HG03521 (cell line): ENCODE data around the gene ATP6V1G1.
"Not testable (repeated sequence)": the region's sequence is repeated elsewhere in the genome, so short reads cannot be mapped to it uniquely, and the experiment has no call there.

ENCODE experiments used
- ATAC-seq: cut with Tn5 transposase; IDR thresholded peaks from one replicate; pipeline ENCODE4 v1.9.1; 2021; ENCODE audit warnings: mild to moderate bottlenecking, moderate library complexity; ENCODE audit not compliant: unreplicated experiment

Gene ATP6V1G1, protein sequence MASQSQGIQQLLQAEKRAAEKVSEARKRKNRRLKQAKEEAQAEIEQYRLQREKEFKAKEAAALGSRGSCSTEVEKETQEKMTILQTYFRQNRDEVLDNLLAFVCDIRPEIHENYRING

DNA sequence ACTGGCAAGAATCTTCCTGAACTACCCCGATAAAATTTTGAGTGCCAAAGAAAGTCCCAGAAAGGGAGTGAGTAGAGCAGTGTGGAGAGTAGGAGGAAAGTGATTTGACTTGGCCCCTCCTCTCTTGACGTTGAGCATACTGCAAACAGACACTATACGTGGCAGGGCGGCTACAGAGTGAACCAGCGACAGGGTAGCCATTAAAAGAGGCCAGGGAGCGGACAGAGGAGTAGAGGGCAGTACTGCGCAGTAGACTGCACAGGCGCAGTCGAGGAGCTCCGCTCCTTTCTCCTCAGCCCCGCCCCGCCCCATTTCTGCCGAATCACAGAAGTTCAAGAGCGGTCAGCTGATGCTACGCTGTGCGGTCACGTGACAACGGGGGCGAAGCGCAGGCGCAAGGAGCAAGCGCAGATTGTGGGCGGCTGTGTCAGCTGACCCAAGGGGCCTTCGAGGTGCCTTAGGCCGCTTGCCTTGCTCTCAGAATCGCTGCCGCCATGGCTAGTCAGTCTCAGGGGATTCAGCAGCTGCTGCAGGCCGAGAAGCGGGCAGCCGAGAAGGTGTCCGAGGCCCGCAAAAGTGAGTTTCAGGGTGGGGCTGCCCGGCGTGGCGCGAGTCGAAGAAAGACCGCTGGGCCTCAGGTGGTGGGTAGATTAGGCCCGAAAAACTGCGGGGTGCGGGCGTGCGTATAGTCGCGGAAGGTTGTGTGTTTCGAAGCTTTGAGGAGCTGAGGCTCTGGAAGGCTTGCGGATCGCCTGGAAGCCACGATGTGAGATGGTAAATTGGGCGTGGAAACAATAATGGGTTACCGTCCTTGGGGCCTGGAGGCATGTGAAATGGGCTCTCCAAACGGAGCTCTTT, at the start of gene ATP6V1G1:
Gene ATP6V1G1 (plus strand): TSS at position 425 of the 858 bp plus-strand sequence. CDS start 70 bp downstream, at position 495.
- peak; percentile 95 for ATAC-seq

DNA sequence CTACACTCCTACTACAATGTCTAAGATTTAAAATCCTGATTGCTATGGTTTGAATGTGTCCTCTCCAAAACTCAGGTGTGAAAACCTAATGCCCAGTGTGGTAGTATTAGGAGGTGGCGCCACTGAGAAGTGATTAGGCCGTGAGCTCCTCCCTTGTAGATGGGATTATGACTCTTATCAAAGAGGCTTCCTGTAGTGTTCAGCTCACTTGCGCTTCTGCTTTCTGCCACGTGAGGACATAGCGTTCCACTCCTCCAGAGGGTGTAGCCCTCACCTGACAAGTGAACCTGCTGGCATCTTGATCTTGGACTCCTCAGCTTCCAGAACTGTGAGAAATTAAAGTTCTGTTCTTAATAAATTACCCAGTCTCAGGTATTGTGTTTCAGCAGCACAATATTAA, 49.3 kb upstream of the ATP6V1G1 start:
- peak; percentile 80 for ATAC-seq

DNA sequence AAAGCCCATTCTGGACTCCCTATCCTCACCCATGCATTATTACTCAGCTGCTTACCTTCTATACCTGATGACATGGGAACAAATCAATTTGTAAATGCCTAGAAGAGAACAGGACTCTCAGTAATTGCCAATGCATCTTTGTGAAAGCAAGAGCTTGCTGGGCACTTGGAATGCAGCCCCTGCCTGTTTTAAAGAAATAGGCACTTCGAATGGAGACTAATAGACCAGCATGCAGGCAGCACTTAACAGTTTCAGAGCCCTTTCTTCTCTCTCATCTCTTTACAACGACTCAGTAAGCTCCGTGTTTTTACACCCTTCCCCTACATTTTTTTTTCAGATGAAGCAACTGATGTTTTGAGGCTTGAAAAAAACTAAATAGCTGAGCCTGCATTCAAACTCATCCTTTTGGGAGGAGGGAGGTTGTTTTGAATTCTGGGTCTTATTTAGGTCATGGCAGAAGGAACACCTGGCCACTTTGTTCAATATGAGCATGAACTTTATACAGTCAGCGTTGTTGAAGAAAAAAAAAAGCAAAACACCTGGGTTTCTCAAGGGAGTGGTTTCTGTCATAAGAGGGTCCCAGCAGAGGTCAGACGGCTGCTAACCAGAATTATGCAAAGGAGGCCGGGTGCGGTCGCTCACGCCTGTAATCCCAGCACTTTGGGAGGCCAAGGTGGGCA, 47.7 kb upstream of the ATP6V1G1 start:
- no peak for ATAC-seq

DNA sequence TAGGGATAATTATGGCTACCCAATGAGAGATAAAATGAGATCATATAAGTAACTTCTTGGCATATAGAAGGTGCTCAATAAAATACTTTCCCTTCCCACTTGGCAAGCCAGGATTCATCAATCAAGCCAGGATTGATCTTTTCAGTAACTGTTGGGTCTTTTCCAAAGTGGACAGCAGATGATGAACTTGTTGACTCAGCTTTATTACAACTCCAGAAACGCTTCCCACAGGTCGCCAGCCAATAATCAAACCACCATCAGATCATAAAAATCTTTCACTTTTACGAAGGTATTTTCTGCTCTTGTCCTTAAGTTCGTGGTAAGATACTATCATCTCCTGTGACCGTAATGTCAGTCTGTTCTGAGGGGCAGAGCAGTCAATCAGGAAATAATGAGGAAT, 42.5 kb upstream of the ATP6V1G1 start:
- no peak for ATAC-seq

DNA sequence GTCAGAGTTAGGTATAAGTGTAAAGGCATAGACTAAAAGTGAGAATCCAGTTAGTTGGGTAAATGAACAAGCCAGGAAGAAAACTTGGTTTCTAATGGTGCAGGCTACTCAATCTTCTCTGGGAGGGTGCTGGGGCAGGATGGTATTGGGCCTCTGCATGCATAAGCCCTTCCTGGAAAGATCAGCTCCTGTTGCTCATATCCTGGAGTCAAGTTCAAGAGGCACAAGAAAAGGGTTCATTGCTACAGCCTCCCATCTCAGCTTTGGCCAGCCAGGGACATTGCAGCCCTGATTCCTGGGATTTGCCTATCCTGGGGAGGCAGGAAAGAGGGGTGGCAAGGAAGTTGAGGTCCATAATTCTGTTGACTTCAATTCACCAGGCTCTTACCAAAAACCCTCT, 40.7 kb upstream of the ATP6V1G1 start:
- no peak for ATAC-seq

DNA sequence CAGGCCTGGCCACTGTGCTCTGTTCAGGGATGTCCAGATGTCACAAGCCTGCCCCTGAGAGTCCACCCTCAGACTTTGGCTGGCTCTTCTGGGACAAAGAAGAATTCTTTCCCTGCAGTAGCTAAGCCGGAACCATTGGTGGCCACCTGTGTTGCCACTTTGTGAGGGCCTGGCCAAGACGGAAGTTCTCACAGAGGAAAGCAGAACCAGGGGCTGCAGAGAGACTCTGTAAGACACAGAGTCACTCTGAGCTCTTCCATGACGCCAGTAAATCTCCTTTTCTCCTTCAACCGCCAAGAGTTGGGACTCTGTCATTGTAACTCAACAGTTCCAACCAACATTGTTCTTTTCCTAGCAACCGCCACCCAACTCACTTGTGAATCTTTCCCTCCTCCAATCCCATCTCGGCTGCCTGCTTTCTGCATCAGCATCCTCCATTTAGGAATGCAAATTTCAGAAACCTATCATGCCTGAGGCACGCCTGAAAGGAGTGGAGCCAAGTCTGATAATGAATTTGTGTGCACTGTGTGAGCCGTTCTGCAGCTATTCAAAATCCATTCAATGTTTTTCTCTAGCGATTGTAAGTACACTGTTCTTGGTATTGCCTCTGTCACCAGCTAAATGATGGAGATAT, 37.8 kb upstream of the ATP6V1G1 start:
- ATAC-seq = no peak

DNA sequence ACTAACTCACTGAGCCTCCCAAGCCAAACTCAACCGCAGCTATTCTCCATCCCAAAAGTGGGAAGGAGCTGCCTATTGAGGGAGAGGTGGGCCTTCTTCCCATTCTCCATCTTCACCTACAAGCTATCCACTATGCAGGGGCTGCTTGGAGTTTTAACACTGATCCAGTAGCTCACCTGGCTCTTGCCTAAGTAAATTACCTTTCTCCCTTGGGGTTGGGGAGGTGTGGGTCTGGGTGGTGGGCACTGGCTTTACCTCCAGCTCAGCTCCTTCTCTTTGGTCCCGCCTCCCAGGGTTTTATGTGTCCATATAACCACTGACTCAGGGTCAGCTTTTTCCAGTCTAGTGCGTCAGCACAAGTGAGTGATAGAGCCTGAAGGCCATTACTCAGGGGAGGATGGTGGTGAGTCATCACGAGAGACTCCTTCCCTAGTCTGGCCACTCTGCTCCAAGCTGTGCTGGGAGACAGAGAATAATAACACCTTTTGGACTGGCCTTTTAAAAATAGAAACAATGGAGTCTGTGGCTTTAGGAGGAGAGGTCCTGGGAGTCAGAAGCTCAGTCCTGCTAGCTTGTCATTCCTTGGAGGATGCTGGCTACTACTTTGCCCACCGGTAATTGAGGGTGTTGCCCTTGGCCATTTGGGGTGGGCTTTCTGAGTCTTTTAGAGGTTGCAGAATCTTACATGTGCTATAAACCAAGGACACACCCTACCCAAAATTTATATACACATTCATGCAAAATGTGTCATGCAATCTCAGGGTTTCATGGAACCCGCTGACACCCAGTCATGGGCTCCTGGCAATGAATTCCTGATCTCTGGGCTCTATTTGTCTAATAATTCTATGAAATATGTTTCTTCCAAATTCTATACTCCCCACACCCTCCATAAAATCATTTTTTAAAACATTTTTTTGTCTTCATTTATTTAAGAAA, 35.6 kb upstream of the ATP6V1G1 start:
- ATAC-seq = no peak

DNA sequence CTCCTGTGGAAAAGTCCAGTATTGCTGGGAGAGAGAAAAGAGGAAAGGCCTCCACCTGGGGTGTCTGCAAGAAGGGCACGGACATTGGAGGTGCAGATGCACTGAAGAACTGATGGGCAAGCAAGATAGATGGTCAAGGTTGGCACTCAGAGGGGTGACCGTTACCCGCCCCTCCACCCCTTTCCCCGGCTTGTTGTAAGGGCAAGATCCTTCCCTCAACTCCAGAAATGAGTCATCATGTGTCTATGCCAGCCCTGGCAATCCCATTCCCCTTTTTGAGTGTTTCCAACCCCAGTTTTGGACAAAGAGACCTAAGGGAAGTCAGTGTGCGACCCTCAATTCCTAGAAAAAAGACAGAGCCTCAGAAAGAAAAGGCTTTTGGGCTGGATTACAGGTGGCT, 34.9 kb upstream of the ATP6V1G1 start:
- no peak for ATAC-seq

DNA sequence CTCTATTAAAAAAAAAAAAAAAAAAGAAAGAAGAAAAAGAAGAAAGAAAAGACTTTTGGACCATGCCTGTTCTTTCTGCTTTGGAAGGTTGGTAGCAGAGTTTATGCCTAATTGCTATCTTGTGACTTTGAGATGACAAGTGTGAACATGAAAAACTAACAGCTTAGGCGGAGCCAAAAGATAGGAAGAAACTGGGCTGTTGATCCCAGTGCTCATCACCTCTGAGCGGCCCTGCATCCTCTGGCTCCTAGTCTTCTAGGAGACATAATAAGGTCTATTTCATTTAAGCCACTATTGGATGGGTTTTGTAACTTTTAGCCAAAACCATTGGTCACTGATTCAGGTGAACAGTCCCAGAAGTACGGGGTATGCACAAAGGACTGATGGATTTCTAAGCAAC, 34.4 kb upstream of the ATP6V1G1 start:
- ATAC-seq = no peak

DNA sequence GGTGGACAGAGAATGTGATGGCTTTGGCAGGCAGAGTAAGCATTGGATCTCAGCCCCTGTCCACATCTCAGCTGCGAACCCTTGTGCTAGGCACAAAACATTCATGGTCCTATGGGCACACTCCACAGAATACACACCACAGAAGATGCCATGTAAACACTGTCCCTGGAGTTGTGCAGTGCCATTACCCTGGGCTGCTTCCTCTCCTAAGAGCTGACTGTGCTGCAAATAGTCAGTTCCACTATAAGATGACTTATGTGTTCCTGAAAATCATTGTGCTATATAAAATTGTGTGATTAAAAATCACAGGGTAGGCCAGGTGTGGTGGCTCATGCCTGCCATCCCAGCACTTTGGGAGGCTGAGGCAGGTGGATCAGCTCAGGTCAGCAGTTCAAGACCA, 31.9 kb upstream of the ATP6V1G1 start:
- no peak for ATAC-seq

DNA sequence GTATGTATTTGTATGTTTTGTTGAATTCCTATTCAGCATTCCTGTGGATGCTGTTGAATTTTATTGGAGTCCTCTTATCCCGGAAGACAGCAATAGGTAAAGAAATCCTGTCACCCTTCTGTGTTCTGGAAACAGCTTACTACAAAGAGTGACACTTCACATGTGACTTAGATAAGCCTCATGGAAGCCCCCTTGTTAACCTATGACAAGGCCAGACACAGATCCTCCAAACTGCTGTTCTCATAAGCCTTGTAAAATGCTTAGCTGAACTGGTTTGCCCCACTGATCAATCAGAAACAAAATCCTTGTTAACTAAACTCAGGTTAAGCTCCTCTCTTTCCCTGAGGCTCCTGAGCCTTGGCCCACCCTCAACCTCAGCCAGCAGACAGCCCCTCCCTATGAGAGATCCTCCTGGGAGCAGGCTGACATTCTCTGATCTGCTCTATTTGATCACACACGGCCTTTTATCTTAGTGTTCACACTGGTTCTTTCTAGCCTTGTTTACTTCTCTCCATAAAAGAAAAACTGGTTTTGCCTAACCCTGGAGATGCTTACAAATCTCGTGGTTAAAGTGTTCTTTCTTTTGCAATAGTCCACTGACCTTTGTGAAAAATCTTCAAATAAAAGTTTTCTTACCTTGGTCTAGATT, 29.4 kb upstream of the ATP6V1G1 start:
- no peak for ATAC-seq

DNA sequence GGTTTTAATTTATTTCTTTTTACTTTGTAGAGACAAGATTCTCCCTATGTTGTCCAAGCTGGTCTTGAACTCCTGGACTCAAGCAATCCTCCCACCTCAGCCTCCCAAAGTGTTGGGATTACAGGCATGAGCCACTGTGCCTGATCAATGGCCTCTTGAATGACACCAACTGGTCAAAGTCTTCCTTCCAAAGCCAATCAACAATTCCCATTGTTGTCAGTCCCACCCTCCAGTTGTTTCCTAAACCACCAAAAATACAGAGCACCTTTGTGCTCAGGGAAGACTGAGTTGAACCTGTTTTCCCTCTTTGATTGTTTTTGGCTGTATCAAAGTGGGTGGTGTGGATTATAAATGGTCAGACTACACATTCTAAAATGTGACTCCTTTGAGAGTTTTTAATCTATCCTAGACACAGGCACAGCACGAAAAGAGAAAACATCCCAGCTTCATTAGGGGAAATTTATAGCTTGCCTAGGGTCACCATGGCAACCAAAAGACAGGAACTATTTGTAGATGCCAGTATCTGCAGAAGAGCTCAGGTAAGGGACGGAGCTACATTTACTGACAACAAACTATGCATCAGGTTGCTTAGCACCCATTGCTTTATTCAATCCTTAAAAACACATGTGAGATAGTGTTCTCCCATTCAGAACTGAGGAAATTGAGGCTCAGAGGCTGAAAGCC, 27.6 kb upstream of the ATP6V1G1 start:
- no peak for ATAC-seq

DNA sequence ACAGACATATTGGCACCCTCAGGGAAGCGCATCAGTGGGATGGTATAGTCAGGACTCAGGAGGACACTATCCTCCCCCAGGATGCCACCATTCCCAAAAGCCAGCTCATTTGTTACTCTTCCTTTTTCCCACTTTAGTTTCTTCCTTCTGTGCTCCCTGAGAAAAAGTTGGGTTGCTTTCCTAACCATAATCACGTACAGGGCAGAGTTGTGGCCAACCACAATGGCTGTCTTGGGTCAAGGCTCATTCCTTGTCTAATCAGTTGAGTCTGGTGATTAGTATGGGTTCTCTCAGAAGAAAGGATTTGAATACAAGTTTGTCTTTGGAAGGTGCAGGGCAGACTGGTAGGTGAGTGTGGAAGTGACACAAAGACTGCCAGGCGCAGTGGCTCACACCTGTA, 26.6 kb upstream of the ATP6V1G1 start:
- no peak for ATAC-seq

DNA sequence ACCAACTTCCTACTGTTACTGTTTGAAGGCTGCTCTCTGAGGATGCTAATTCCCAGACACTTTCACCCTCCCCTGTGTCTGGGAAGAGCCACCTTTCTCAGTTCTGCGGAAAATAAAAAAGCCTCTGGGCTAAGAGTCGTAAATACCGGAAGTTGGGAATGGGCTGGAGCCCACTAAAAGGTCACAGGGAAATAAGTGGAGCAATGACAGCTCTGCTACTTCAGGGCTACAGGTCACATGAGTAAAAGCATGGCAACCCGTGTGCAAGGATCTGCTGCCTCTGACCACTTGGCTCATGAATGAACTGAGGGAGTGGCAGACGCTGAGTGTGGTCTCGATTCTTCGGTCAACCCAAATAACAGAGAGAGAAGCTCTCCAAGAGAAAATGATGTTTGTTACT, 25.8 kb upstream of the ATP6V1G1 start:
- ATAC-seq = no peak

DNA sequence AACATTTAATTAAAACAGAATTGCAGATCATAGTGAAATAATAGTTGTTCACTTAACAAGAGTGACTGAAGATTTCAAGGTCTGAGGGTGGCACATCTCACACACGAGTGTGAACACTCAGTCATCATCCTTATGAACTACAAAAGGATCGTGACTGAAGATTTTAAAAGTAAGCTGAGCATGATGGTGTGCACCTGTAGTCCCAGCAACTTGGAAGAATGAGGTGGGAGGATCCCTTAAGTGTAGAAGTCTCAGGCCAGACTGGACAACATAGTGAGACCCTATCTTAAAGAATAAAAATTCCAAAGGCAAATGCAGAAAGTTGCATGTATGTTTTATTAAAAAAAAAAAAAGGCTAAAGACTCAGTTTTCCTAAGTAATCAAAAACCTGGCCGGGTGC, 22.4 kb upstream of the ATP6V1G1 start:
- ATAC-seq = no peak

DNA sequence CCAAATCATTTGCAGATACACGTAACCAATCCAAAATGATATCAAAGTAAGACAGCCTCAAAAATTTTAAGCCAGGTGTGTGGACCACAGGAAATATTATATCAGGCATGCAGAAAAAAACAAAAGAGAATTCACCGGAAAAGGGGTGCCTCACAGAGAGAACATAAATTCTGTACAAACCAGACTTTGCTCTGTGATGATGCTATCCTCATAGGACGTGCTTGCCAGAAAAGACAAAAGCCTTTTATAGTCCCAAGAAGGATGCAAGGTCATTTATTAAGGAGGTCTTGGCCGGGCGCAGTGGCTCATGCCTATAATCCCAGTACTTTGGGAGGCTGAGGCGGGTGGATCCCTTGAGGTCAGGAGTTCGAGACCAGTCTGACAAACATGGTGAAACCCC, 16.8 kb upstream of the ATP6V1G1 start:
- ATAC-seq = no peak

DNA sequence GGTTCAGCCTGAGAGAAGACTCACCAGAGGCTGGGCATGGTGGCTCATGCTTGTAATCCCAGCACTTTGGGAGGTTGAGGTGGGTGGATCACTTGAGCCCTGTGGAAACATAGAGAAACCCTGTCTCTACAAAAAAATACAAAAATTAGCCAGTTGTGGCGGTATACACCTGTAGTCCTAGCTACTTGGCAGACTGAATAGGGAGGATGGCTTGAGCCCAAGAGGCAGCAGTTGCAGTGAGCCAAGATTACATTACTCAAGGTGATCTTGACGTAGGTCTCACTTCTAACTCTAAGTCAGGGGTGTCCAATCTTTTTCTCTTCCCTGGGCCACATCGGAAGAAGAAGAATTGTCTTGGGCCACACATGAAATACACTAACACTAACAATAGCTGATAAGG, 16.2 kb upstream of the ATP6V1G1 start:
- ATAC-seq = no peak

DNA sequence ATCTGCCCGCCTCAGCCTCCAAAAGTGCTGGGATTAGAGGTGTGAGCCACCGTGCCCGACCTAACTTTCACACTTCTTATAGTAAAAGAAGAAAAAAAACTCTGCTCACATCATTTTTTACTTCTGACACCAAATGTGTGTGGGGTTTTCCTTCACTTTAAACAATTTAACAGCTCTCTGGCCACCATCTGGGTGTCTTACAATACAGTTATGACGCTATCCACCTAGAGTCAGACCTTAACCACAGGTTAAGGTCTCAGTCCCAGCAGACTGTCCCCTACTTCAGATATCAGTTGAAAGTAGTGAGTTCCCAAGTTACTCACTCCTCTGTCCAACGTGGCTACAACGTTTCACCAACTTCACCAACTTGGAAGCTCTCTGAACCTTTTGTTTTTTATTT, 15.4 kb upstream of the ATP6V1G1 start:
- no peak for ATAC-seq

DNA sequence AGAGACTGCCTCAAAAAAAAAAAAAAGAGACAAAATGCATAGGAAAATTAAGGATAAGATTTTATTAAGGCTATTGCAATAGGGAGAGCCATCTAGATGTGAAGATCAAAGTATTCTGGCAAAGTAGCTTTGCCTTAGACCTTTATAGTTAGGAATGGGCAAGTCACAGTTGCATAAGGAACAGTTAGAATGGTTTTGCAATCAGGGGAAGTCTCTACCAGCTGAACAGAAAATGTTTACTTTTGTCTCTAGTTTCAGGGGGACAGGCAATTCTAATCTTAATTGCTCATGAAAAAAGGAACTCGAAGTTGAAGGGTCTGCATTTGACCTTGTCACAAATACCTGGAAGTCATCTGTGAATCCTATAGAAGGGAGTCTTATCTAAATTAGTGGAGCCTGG, 13.1 kb upstream of the ATP6V1G1 start:
- ATAC-seq = no peak

DNA sequence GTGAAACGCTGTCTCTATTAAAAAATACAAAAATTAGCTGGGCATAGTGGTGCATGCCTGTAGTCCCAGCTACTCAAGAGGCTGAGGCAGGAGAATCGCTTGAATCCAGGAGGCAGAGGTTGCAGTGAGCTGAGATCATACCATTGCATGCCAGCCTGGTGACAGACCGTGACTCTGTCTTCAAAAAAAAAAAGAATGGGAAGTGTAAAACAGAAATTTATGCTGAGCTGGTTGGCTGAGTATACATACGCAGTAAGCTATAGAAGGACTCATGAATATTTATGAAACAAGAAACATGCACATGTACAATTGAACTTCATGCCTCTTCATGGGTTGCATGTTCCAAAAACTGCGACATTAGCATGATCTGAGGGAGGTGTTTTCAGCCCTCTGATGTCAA, 10.8 kb upstream of the ATP6V1G1 start:
- not testable (repeated sequence) for ATAC-seq
